Fibroblast of villous mesenchyme (primary cell): Measurements from ENCODE around the gene NTM. TPM values are rescaled to one million over a fixed set of nuclear protein-coding genes. Genes with fewer than 3 reads are reported as not detected.
"Not testable (repeated sequence)": the region's sequence is repeated elsewhere in the genome, so short reads cannot be mapped to it uniquely, and the experiment has no call there.

Experiments used
- DNase-seq: peaks from one replicate; pipeline ENCODE4 v3.0.0-alpha.2; 2010; ENCODE audit warnings: low read depth
- H3K4me3 ChIP-seq: 2 replicates; pipeline ENCODE4 v1.5.1; 2011; ENCODE audit warnings: low read depth, mild to moderate bottlenecking, low read length
- small RNA-seq: library from RNA; depleted of rRNA; stranded (forward); fragments of <200 nt; gene quantifications from one replicate; pipeline ENCODE3, GENCODE V24; 2012
- total RNA-seq: library from RNA; depleted of rRNA; stranded (reverse); fragments of >200 nt; gene quantifications from 2 replicates; pipeline ENCODE4 v1.2.3, GENCODE V29; 2012
- TF ChIP-seq, protein P1 (sequence below): IDR thresholded peaks from 2 replicates; pipeline ENCODE4 v1.5.1; 2012; ENCODE audit warnings: low read depth, mild to moderate bottlenecking, low read length; ENCODE audit not compliant: insufficient read depth

Gene NTM
- total RNA-seq, 1 donor = 7.3 TPM

GRCh38 chr11:132358573-132358953 lies 988.1 kb downstream of the NTM start:
- DNase-seq = no peak
- TF ChIP-seq, protein P1, sequence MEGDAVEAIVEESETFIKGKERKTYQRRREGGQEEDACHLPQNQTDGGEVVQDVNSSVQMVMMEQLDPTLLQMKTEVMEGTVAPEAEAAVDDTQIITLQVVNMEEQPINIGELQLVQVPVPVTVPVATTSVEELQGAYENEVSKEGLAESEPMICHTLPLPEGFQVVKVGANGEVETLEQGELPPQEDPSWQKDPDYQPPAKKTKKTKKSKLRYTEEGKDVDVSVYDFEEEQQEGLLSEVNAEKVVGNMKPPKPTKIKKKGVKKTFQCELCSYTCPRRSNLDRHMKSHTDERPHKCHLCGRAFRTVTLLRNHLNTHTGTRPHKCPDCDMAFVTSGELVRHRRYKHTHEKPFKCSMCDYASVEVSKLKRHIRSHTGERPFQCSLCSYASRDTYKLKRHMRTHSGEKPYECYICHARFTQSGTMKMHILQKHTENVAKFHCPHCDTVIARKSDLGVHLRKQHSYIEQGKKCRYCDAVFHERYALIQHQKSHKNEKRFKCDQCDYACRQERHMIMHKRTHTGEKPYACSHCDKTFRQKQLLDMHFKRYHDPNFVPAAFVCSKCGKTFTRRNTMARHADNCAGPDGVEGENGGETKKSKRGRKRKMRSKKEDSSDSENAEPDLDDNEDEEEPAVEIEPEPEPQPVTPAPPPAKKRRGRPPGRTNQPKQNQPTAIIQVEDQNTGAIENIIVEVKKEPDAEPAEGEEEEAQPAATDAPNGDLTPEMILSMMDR = no peak
- H3K4me3 ChIP-seq = no peak overlapping the region

DNA sequence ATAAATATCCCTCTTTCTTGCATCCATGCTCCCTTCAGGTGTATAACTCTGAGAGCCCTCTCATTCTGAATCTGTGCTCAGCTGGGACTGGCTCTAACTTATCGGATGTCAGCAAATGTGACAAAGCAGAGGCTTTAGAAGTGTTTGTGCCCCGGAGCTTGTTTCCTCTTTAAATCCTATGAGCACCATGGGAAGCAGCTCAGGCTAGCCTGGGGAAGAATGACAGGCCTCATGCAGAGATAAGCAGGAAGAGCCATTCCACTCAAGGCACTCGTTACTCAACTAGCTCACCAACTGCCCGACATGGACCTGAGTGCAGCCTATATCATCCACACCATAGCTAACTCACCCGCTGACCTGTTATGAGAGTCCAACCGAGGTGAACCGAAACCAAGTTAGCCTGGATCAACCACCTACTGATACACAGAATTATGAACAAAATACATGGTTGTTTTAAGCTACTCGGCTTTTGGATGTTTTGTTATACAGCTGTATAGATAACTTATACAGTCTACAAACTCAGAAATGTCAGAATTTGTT lies 990.7 kb downstream of the NTM start:
- H3K4me3 ChIP-seq = no peak overlapping the region
- DNase-seq = no peak
- TF ChIP-seq, protein P1 = no peak

DNA sequence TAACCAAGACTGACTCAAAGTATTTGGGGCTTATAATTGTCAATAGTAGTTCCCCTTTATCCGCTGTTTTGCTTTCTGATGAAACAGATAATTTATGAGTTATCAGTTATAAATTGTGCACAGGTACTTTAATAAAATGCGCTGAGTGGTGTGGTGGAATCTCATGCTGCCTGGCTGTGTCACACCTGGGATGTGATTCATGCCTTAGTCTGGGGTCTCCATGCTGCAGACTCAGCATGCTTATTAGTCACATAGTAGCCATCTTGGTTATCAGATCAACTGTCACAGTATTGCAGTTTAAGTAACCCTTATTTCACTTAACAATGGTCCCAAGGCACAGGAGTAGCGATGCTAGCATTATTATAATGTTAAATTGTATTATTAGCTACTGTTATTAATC lies 995.2 kb downstream of the NTM start:
- H3K4me3 ChIP-seq = no peak overlapping the region
- DNase-seq = no peak
- TF ChIP-seq, protein P1 = no peak

DNA sequence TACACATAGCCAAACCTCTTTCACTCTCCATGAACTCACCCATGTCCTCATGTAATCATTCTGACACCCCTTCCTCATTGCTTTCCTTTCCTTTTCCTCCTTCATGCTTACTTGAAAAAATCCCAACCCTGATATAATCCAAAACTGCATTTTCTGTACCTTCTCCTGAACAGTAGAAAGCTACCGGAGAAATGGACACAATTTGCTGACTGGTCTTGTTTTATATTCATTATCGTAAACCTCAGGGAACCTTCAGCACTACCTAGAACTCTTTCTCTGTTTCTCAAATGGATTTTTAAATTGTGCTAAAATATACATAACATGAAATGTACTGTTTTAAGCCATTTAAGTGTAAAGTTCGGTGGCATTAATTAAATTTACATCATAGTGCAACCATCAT lies 996.9 kb downstream of the NTM start:
- TF ChIP-seq, protein P1 = no peak
- H3K4me3 ChIP-seq = no peak overlapping the region
- DNase-seq = no peak

- H3K4me3 ChIP-seq, DNase-seq: not testable (repeated sequence)
Observed at GRCh38 chr11:132370114-132370513, 999.7 kb downstream of the NTM start.

DNA sequence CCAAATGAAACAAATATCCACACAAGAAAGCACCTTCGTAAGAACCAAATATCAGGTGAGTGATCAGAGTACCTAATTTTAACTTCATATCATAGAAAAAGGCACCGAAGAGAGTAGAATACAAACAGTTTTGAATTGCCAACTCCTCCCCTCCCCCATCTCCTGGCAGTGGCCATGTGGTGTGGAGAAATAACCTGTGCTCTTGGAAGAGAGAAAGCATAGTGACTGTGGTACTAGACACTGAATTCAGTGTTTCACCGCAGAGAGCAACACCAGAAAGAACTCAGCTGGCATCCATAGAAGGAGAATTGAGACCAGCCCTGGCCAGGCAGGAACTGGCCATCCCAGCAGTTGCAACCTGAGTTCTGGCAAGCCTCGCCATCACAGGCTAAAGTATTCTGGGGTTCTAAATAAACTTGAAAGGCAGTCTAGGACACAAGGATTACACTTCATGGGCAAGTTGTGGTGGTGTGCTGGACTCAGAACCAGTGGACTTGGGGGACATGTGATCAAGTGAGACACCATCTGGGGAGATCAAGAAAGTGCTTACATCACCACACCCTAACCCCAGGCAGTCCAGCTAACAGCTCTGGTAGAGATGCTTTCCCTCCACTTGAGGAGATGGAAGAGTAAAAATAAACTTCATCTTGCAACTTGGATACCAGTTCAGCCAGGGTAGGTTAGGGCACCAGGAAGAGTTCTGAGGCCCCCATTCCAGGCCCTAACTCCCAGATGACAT lies 1003.2 kb downstream of the NTM start:
- no peak for DNase-seq
- TF ChIP-seq, protein P1 = no peak

DNA sequence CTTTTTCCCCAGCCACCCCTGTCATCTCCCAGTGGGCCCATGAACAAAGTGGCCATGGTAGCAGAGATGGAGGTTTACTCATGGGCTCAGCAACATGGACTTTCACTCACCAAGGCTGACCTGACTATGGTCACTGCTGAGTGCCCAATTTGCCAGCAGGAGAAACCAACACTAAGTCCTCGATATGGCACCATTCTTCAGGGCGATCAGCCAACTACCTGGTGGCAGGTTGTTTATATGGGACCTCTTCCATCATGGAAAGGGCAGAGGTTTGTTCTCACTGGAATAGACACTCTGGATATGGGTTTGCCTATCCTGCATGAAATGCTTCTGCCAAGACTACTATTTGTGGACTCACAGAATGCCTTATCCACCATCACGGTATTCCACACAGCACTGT lies 1009.1 kb downstream of the NTM start:
- no peak for DNase-seq
- TF ChIP-seq, protein P1 = no peak
- no peak overlapping the region for H3K4me3 ChIP-seq

More for the DNA sequence above, 1003.2 kb downstream of the NTM start:
- no peak overlapping the region for H3K4me3 ChIP-seq

Small RNA genes within 50 kb of the gene (small RNA-seq; reads per million reads assigned to genes)
- not detected for gene RNU6ATAC12P
